Measurements from ENCODE around the gene LRRC31.

The LRRC31 gene

DNA sequence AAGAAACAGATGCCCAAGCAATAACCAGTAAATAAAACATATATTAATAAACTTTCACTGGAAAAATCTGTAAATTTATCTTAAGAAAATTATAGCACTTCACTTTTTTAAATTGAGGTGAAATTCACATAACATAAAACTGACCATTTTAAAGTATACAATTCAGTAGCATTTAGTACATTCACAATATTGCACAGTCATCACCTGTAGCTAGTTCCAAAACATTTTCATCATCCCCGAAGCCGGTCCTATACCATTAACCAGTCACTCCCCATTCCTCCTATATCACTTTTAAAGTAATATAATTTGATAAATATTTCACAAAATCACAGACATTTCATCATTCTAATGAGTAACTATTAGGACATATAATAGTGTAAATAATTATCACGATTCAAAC lies 65.1 kb downstream of the LRRC31 start:
- Histone ChIP-seq H2BK15ac (ENCODE audit: low read depth, poor library complexity, severe bottlenecking) (no peak overlapping the region), H3K4me1 (ENCODE audit: control insufficient read depth, insufficient read depth, low read depth, low read length) (no peaks in the 10 kb centered on the region), H3K36me3 (ENCODE audit: control insufficient read depth in 1 of 2, insufficient read depth in 2 of 2, low read depth in 1 of 2, low read length in 2 of 2) (peaks cover 4 to 31% of the 10 kb centered on the region in 2 experiments), H3K9ac (ENCODE audit: low read length) (no peak overlapping the region), H3K79me1 (replicated peaks; ENCODE audit: low read length, poor library complexity, severe bottlenecking) (no peaks in the 10 kb centered on the region), H3K4me2 (ENCODE audit: low read length, poor library complexity, severe bottlenecking) (no peak overlapping the region), H3K14ac (ENCODE audit: low read length in 2 of 2) (no peak overlapping the region), H2BK12ac (ENCODE audit: low read length in 2 of 2) (no peak overlapping the region), H3K9me3 (ENCODE audit: control insufficient read depth, low read length) (no peaks in the 10 kb centered on the region), H3K18ac (ENCODE audit: low read depth in 1 of 2, low read length in 2 of 2) (no peak overlapping the region), H2BK5ac (ENCODE audit: low read depth, low read length, poor library complexity, severe bottlenecking) (no peak overlapping the region), H3K27me3 (ENCODE audit: control insufficient read depth in 1 of 2, insufficient read depth in 1 of 2, low read length in 2 of 2) (no peaks in the 10 kb centered on the region), H3K23ac (ENCODE audit: low read length in 2 of 2) (no peak overlapping the region), H2AFZ (ENCODE audit: low read depth, low read length) (no peak overlapping the region), H2BK120ac (ENCODE audit: low read depth, low read length) (no peak overlapping the region), H4K91ac (ENCODE audit: low read length) (no peak overlapping the region), H4K8ac (ENCODE audit: low read length) (no peak overlapping the region), H3K27ac (ENCODE audit: low read length, poor library complexity, severe bottlenecking) (no peak overlapping the region), H2AK5ac (ENCODE audit: low read length, severe bottlenecking) (no peak overlapping the region), H3K4me3 (ENCODE audit: insufficient read depth in 1 of 2, low read depth in 1 of 2, low read length in 2 of 2) (no peak overlapping the region), H3K4ac (ENCODE audit: low read depth in 1 of 2, low read length in 2 of 2) (no peak overlapping the region)
- no peak for DNase-seq
- WGBS = no CpG with 5 or more reads among the region's 3 CpGs

DNA sequence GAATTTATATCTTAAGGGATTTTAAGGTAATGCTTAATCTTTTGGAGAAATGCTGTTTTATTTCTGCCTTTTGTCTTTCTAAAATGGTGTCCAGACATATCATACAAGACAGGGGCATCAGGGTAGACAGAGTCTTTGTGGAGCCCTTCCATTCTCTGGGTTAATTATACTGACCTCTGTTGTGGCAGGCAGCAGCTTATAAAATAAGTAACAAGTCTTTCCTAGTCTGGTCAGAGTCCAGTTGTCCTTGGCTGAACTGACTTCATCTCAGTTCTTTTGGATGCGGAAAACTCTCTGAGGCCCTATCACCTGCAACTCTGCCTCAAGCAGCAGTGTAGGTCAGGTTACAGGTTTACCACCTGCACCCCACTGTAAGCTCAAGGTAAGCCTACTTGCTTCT lies 77.4 kb downstream of the LRRC31 start:
- 100% methylated on average over 1 of the region's 1 CpG for WGBS
- Histone ChIP-seq H3K27ac (ENCODE audit: low read length, poor library complexity, severe bottlenecking) (no peak overlapping the region), H3K14ac (ENCODE audit: low read length in 2 of 2) (no peak overlapping the region), H3K27me3 (ENCODE audit: control insufficient read depth in 1 of 2, insufficient read depth in 1 of 2, low read length in 2 of 2) (no peaks in the 10 kb centered on the region), H4K91ac (ENCODE audit: low read length) (no peak overlapping the region), H3K4ac (ENCODE audit: low read depth in 1 of 2, low read length in 2 of 2) (no peak overlapping the region), H3K4me3 (ENCODE audit: insufficient read depth in 1 of 2, low read depth in 1 of 2, low read length in 2 of 2) (no peak overlapping the region), H4K8ac (ENCODE audit: low read length) (no peak overlapping the region), H3K9me3 (ENCODE audit: control insufficient read depth, low read length) (no peaks in the 10 kb centered on the region), H3K18ac (ENCODE audit: low read depth in 1 of 2, low read length in 2 of 2) (no peak overlapping the region), H2AK5ac (ENCODE audit: low read length, severe bottlenecking) (no peak overlapping the region), H2BK15ac (ENCODE audit: low read depth, poor library complexity, severe bottlenecking) (no peak overlapping the region), H3K4me1 (ENCODE audit: control insufficient read depth, insufficient read depth, low read depth, low read length) (no peaks in the 10 kb centered on the region), H3K36me3 (ENCODE audit: control insufficient read depth in 1 of 2, insufficient read depth in 2 of 2, low read depth in 1 of 2, low read length in 2 of 2) (peaks cover 3 to 56% of the 10 kb centered on the region in 2 experiments), H2BK12ac (ENCODE audit: low read length in 2 of 2) (no peak overlapping the region), H3K4me2 (ENCODE audit: low read length, poor library complexity, severe bottlenecking) (no peak overlapping the region), H3K23ac (ENCODE audit: low read length in 2 of 2) (no peak overlapping the region), H3K79me1 (replicated peaks; ENCODE audit: low read length, poor library complexity, severe bottlenecking) (peaks cover 6% of the 10 kb centered on the region), H2BK5ac (ENCODE audit: low read depth, low read length, poor library complexity, severe bottlenecking) (no peak overlapping the region), H2AFZ (ENCODE audit: low read depth, low read length) (no peak overlapping the region), H3K9ac (ENCODE audit: low read length) (no peak overlapping the region), H2BK120ac (ENCODE audit: low read depth, low read length) (no peak overlapping the region)
- no peak for DNase-seq

DNA sequence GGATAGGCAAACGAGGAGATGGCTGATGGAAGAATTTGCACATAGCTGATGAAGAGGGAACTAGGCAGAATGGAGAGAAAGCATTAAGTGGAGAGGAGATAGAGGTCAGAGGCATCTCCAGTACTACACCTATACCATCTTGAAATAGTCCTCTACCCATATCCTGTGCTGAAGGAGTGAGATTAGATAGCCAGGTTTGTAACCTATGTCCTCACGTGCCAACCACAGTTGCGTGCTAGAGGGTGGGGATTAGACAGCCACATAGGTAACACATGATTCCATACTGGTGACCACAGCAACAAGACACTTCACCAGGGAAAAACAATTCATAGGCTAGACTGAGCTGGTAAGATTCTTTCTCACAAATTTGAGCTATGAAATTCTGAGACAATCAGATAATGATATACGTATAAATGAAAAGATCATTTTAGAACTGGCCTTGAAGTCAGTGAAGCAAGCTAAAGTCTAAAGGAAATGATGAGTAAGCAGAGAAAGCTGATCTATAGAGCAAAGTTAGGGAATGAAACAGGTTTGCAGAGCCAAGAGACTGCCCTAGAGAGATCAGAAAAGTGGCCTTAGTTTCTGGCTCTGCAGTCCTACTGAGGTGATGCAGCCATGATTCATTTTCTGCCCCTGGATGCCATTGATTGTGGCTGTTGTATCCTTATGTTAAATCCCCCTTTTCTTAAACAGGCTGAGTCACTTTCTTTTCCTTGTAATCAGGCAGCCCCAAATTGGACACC lies 78.9 kb downstream of the LRRC31 start:
- Histone ChIP-seq H4K8ac (ENCODE audit: low read length) (no peak overlapping the region), H3K36me3 (ENCODE audit: control insufficient read depth in 1 of 2, insufficient read depth in 2 of 2, low read depth in 1 of 2, low read length in 2 of 2) (peaks cover 3 to 70% of the 10 kb centered on the region in 2 experiments), H4K91ac (ENCODE audit: low read length) (no peak overlapping the region), H3K4ac (ENCODE audit: low read depth in 1 of 2, low read length in 2 of 2) (no peak overlapping the region), H3K9me3 (ENCODE audit: control insufficient read depth, low read length) (no peaks in the 10 kb centered on the region), H2BK120ac (ENCODE audit: low read depth, low read length) (no peak overlapping the region), H3K14ac (ENCODE audit: low read length in 2 of 2) (no peak overlapping the region), H3K4me1 (ENCODE audit: control insufficient read depth, insufficient read depth, low read depth, low read length) (no peaks in the 10 kb centered on the region), H3K79me1 (replicated peaks; ENCODE audit: low read length, poor library complexity, severe bottlenecking) (peaks cover 8% of the 10 kb centered on the region), H3K9ac (ENCODE audit: low read length) (no peak overlapping the region), H3K4me2 (ENCODE audit: low read length, poor library complexity, severe bottlenecking) (no peak overlapping the region), H3K4me3 (ENCODE audit: insufficient read depth in 1 of 2, low read depth in 1 of 2, low read length in 2 of 2) (no peak overlapping the region), H3K23ac (ENCODE audit: low read length in 2 of 2) (no peak overlapping the region), H3K27ac (ENCODE audit: low read length, poor library complexity, severe bottlenecking) (no peak overlapping the region), H2BK12ac (ENCODE audit: low read length in 2 of 2) (no peak overlapping the region), H3K18ac (ENCODE audit: low read depth in 1 of 2, low read length in 2 of 2) (no peak overlapping the region), H2BK5ac (ENCODE audit: low read depth, low read length, poor library complexity, severe bottlenecking) (no peak overlapping the region), H2AK5ac (ENCODE audit: low read length, severe bottlenecking) (no peak overlapping the region), H2AFZ (ENCODE audit: low read depth, low read length) (no peak overlapping the region), H2BK15ac (ENCODE audit: low read depth, poor library complexity, severe bottlenecking) (no peak overlapping the region), H3K27me3 (ENCODE audit: control insufficient read depth in 1 of 2, insufficient read depth in 1 of 2, low read length in 2 of 2) (no peaks in the 10 kb centered on the region)
- no peak for DNase-seq
- WGBS = 100% methylated on average over 3 of the region's 4 CpGs

DNA sequence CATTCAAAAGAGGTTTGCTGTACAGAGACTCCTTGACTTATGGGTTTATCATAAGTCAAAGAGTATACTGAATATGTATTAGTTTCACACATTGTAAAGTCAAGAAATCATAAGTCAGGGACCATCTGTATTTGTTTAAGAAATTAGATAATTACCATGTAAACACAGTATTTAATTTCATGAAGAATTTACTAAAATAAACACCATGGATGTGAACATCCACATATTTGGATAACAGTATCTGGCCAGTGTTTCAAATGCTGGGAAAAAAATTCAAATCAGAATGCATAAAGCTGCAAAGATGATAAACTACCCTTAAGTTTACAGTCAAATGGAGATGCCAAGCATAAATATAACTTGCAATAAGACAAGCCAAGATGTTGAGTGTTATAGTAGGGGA lies 79.5 kb downstream of the LRRC31 start:
- Histone ChIP-seq H3K27me3 (ENCODE audit: control insufficient read depth in 1 of 2, insufficient read depth in 1 of 2, low read length in 2 of 2) (no peaks in the 10 kb centered on the region), H3K14ac (ENCODE audit: low read length in 2 of 2) (no peak overlapping the region), H3K4me2 (ENCODE audit: low read length, poor library complexity, severe bottlenecking) (no peak overlapping the region), H2AK5ac (ENCODE audit: low read length, severe bottlenecking) (no peak overlapping the region), H2BK120ac (ENCODE audit: low read depth, low read length) (no peak overlapping the region), H2BK15ac (ENCODE audit: low read depth, poor library complexity, severe bottlenecking) (no peak overlapping the region), H3K27ac (ENCODE audit: low read length, poor library complexity, severe bottlenecking) (no peak overlapping the region), H3K79me1 (replicated peaks; ENCODE audit: low read length, poor library complexity, severe bottlenecking) (peaks cover 11% of the 10 kb centered on the region), H3K36me3 (ENCODE audit: control insufficient read depth in 1 of 2, insufficient read depth in 2 of 2, low read depth in 1 of 2, low read length in 2 of 2) (peaks cover 3 to 73% of the 10 kb centered on the region in 2 experiments), H3K9me3 (ENCODE audit: control insufficient read depth, low read length) (no peaks in the 10 kb centered on the region), H3K23ac (ENCODE audit: low read length in 2 of 2) (no peak overlapping the region), H2BK5ac (ENCODE audit: low read depth, low read length, poor library complexity, severe bottlenecking) (no peak overlapping the region), H3K4me3 (ENCODE audit: insufficient read depth in 1 of 2, low read depth in 1 of 2, low read length in 2 of 2) (no peak overlapping the region), H2AFZ (ENCODE audit: low read depth, low read length) (no peak overlapping the region), H4K8ac (ENCODE audit: low read length) (no peak overlapping the region), H3K18ac (ENCODE audit: low read depth in 1 of 2, low read length in 2 of 2) (no peak overlapping the region), H3K4ac (ENCODE audit: low read depth in 1 of 2, low read length in 2 of 2) (no peak overlapping the region), H2BK12ac (ENCODE audit: low read length in 2 of 2) (no peak overlapping the region), H3K4me1 (ENCODE audit: control insufficient read depth, insufficient read depth, low read depth, low read length) (no peaks in the 10 kb centered on the region), H4K91ac (ENCODE audit: low read length) (no peak overlapping the region), H3K9ac (ENCODE audit: low read length) (no peak overlapping the region)
- no peak for DNase-seq

All from mesenchymal stem cell (in vitro differentiated cells and primary cell).